Mesenchymal stem cell (in vitro differentiated cells and primary cell): ENCODE measurements around the gene CMSS1.

Experiments
- DNase-seq: peaks from one replicate; pipeline ENCODE4 v3.0.0-alpha.2; 2013
- H2AFZ ChIP-seq: one replicate; pipeline ENCODE4 v1.6.1; 2013; ENCODE audit warnings: low read depth, mild to moderate bottlenecking, control low read depth, inconsistent platforms, low read length, moderate library complexity
- H2AK5ac ChIP-seq: 2 replicates; pipeline ENCODE4 v1.6.1; 2013; ENCODE audit warnings: low read length, moderate library complexity, mild to moderate bottlenecking, inconsistent platforms; ENCODE audit not compliant: severe bottlenecking
- H2BK120ac ChIP-seq: one replicate; pipeline ENCODE4 v1.6.1; 2013; ENCODE audit warnings: low read depth, mild to moderate bottlenecking, inconsistent platforms, low read length, moderate library complexity
- H2BK12ac ChIP-seq, 2 experiments: one replicate each; pipeline ENCODE4 v1.6.1; 2013; ENCODE audit warnings: inconsistent platforms in 2 of 2, low read length in 2 of 2, mild to moderate bottlenecking in 2 of 2, moderate library complexity in 2 of 2, control low read depth in 1 of 2
- H2BK15ac ChIP-seq: one replicate; pipeline ENCODE4 v1.6.1; 2013; ENCODE audit warnings: mild to moderate bottlenecking, low read depth, inconsistent platforms; ENCODE audit not compliant: poor library complexity, severe bottlenecking
- H2BK5ac ChIP-seq: 2 replicates; pipeline ENCODE4 v1.6.1; 2013; ENCODE audit warnings: low read depth, mild to moderate bottlenecking, low read length, control low read depth, inconsistent platforms; ENCODE audit not compliant: poor library complexity, severe bottlenecking
- H3K14ac ChIP-seq, 2 experiments: one replicate each; pipeline ENCODE4 v1.6.1; 2013; ENCODE audit warnings: inconsistent platforms in 2 of 2, low read length in 2 of 2, control low read depth in 1 of 2, mild to moderate bottlenecking in 1 of 2, moderate library complexity in 1 of 2
- H3K18ac ChIP-seq, 2 experiments: one replicate each; pipeline ENCODE4 v1.6.1; 2013; ENCODE audit warnings: inconsistent platforms in 2 of 2, low read length in 2 of 2, control low read depth in 1 of 2, low read depth in 1 of 2, mild to moderate bottlenecking in 1 of 2
- H3K23ac ChIP-seq, 2 experiments: one replicate each; pipeline ENCODE4 v1.6.1; 2013; ENCODE audit warnings: inconsistent platforms in 2 of 2, low read length in 2 of 2, mild to moderate bottlenecking in 2 of 2, moderate library complexity in 2 of 2, control low read depth in 1 of 2
- H3K27ac ChIP-seq: 2 replicates; pipeline ENCODE4 v1.5.1; 2013; ENCODE audit warnings: mild to moderate bottlenecking, moderate library complexity, low read length, control low read depth, inconsistent platforms; ENCODE audit not compliant: poor library complexity, severe bottlenecking
- H3K27me3 ChIP-seq, 2 experiments: 2 replicates each; pipeline versions ENCODE4 v1.6.1 to v1.7.0; 2013; ENCODE audit warnings: low read length in 2 of 2, mild to moderate bottlenecking in 2 of 2, moderate library complexity in 2 of 2, control low read depth in 1 of 2, inconsistent platforms in 1 of 2; ENCODE audit not compliant: control insufficient read depth in 1 of 2, insufficient read depth in 1 of 2
- H3K36me3 ChIP-seq, 2 experiments: 2 replicates each; pipeline versions ENCODE4 v1.6.1 to v1.7.0; 2013; ENCODE audit warnings: low read length in 2 of 2, control low read depth in 1 of 2, inconsistent platforms in 1 of 2, low read depth in 1 of 2, mild to moderate bottlenecking in 1 of 2; ENCODE audit not compliant: insufficient read depth in 2 of 2, control insufficient read depth in 1 of 2
- H3K4ac ChIP-seq, 2 experiments: one replicate each; pipeline ENCODE4 v1.6.1; 2013; ENCODE audit warnings: inconsistent platforms in 2 of 2, low read length in 2 of 2, mild to moderate bottlenecking in 2 of 2, moderate library complexity in 2 of 2, control low read depth in 1 of 2, low read depth in 1 of 2
- H3K4me1 ChIP-seq: 2 replicates; pipeline ENCODE4 v1.6.1; 2013; ENCODE audit warnings: low read depth, low read length, control low read depth; ENCODE audit not compliant: control insufficient read depth, insufficient read depth
- H3K4me2 ChIP-seq: 2 replicates; pipeline ENCODE4 v1.6.1; 2013; ENCODE audit warnings: low read length, mild to moderate bottlenecking, inconsistent platforms; ENCODE audit not compliant: poor library complexity, severe bottlenecking
- H3K4me3 ChIP-seq, 2 experiments: 2 replicates each; pipeline versions ENCODE4 v1.5.1 to v1.7.0; 2013; ENCODE audit warnings: low read length in 2 of 2, mild to moderate bottlenecking in 2 of 2, control low read depth in 1 of 2, low read depth in 1 of 2; ENCODE audit not compliant: insufficient read depth in 1 of 2
- H3K79me1 ChIP-seq: replicated peaks from 2 replicates; pipeline ENCODE4 v1.6.1; 2013; ENCODE audit warnings: mild to moderate bottlenecking, control low read depth, low read length, inconsistent platforms; ENCODE audit not compliant: poor library complexity, severe bottlenecking
- H3K9ac ChIP-seq: 2 replicates; pipeline ENCODE4 v1.7.0; 2013; ENCODE audit warnings: mild to moderate bottlenecking, low read length, moderate library complexity
- H3K9me3 ChIP-seq: 2 replicates; pipeline ENCODE4 v1.7.0; 2013; ENCODE audit warnings: mild to moderate bottlenecking, low read length; ENCODE audit not compliant: control insufficient read depth
- H4K8ac ChIP-seq: one replicate; pipeline ENCODE4 v1.6.1; 2013; ENCODE audit warnings: inconsistent platforms, mild to moderate bottlenecking, low read length, moderate library complexity
- H4K91ac ChIP-seq: one replicate; pipeline ENCODE4 v1.6.1; 2013; ENCODE audit warnings: mild to moderate bottlenecking, low read length, inconsistent platforms
- WGBS: methylation state at CpG from one replicate; pipeline ENCODE4 v1.1.7; 2013; ENCODE audit warnings: mixed read lengths; 5-methylcytosine and 5-hydroxymethylcytosine counted together

The CMSS1 gene

DNA sequence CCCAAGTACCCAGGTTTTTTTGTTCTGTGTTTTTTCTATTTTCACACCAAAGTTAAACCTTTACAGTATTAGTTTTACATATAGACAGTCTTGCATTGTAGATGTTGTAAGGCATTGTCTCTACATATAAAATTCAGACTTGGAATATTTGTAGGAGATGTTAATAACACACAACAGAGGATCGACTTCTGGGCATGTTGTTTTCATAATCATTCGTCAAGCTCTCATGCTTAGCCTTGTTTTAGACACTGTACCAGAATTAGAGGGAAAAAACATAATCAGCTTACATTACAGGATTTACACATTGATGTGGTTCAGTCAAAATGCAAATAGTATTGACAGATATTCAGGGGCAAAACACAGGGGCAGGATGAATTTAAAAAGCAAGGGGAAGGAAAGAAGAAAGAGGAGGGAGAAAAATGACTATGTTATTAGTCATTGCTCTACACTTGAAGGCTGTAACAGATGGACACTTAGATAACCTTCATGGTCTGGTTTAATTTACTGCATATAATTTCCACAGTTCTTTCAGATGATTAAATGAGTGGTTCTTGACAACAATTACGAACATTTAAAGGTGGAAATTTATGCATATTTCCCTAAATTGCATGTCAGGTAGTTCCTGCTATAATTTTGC lies 7.5 kb downstream of the CMSS1 start:
- Histone ChIP-seq H3K23ac (no peak overlapping the region), H2BK15ac (no peak overlapping the region), H3K27me3 (no peaks in the 10 kb centered on the region), H2AFZ (no peak overlapping the region), H3K18ac (no peak overlapping the region), H2BK5ac (no peak overlapping the region), H3K4ac (no peak overlapping the region), H3K9ac (no peak overlapping the region), H3K4me3 (no peak overlapping the region), H2BK12ac (no peak overlapping the region), H4K8ac (no peak overlapping the region), H2BK120ac (no peak overlapping the region), H3K9me3 (no peaks in the 10 kb centered on the region), H3K4me1 (no peaks in the 10 kb centered on the region), H3K79me1 (peaks cover 18% of the 10 kb centered on the region), H4K91ac (no peak overlapping the region), H3K36me3 (no peaks in the 10 kb centered on the region), H3K27ac (no peak overlapping the region), H3K4me2 (no peak overlapping the region), H2AK5ac (no peak overlapping the region), H3K14ac (no peak overlapping the region)
- DNase-seq, result peak; percentile 44
- WGBS, result 60% methylated on average over 1 of the region's 3 CpGs

DNA sequence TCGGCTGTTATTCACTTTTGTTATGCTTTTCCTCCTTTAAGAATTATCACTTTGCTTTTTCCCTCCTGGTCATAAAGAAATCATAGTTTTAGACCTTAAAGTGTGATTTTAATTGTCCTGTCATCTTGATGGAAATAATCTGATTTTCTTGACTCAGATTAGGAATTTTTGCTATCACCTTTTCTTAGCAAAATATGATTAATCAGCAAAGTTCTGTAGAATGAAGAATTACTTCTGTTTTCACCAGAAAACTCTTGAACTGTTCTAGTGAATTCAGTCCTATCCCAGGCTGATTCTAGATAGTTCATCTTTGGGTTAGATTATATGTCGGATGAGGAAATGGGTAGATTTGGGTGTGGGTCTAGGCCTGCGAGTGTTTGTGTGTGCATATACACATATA lies 12.2 kb downstream of the CMSS1 start:
- Histone ChIP-seq H2AFZ (no peak overlapping the region), H3K27me3 (no peaks in the 10 kb centered on the region)

GRCh38 chr3:99833617-99834205 lies 16.0 kb downstream of the CMSS1 start:
- H3K79me1 ChIP-seq, result peaks cover 22% of the 10 kb centered on the region
- no peak overlapping the region for H4K8ac ChIP-seq
- H2BK15ac ChIP-seq, result no peak overlapping the region
- H3K18ac ChIP-seq, result no peak overlapping the region
- H4K91ac ChIP-seq, result no peak overlapping the region
- no peak overlapping the region for H2BK5ac ChIP-seq
- no peak overlapping the region for H3K23ac ChIP-seq
- H2AK5ac ChIP-seq, result no peak overlapping the region
- H3K4ac ChIP-seq, result no peak overlapping the region
- 87% methylated on average over 3 of the region's 4 CpGs for WGBS
- H3K36me3 ChIP-seq, result no peaks in the 10 kb centered on the region
- H3K9me3 ChIP-seq, result no peaks in the 10 kb centered on the region
- H3K27ac ChIP-seq, result no peak overlapping the region
- no peak overlapping the region for H3K4me2 ChIP-seq
- H2AFZ ChIP-seq, result no peak overlapping the region
- no peak for DNase-seq
- H3K14ac ChIP-seq, result no peak overlapping the region
- no peak overlapping the region for H2BK120ac ChIP-seq
- H3K9ac ChIP-seq, result no peak overlapping the region
- H2BK12ac ChIP-seq, result no peak overlapping the region
- no peak overlapping the region for H3K4me3 ChIP-seq
- no peaks in the 10 kb centered on the region for H3K4me1 ChIP-seq
- no peaks in the 10 kb centered on the region for H3K27me3 ChIP-seq

More for the DNA sequence above, 12.2 kb downstream of the CMSS1 start:
- Histone ChIP-seq H2BK5ac (no peak overlapping the region), H3K9me3 (no peaks in the 10 kb centered on the region), H3K23ac (no peak overlapping the region), H4K8ac (no peak overlapping the region), H2BK120ac (no peak overlapping the region), H3K4me2 (no peak overlapping the region), H3K18ac (no peak overlapping the region), H3K14ac (no peak overlapping the region), H3K4me1 (no peaks in the 10 kb centered on the region), H3K36me3 (no peaks in the 10 kb centered on the region), H3K4me3 (no peak overlapping the region), H2AK5ac (no peak overlapping the region), H3K4ac (no peak overlapping the region), H2BK12ac (no peak overlapping the region), H3K27ac (no peak overlapping the region), H3K9ac (no peak overlapping the region), H3K79me1 (peaks cover 15% of the 10 kb centered on the region), H4K91ac (no peak overlapping the region), H2BK15ac (no peak overlapping the region)
- 97% methylated on average over 2 of the region's 3 CpGs for WGBS
- DNase-seq, result no peak

- no peak overlapping the region for H3K9ac ChIP-seq
- H3K4me3 ChIP-seq, result no peak overlapping the region
- no peak overlapping the region for H2AFZ ChIP-seq
- no peak overlapping the region for H2BK120ac ChIP-seq
- H4K8ac ChIP-seq, result no peak overlapping the region
- no peak overlapping the region for H3K23ac ChIP-seq
- no peak overlapping the region for H4K91ac ChIP-seq
- no peaks in the 10 kb centered on the region for H3K27me3 ChIP-seq
- H3K14ac ChIP-seq, result no peak overlapping the region
- no peak overlapping the region for H2AK5ac ChIP-seq
- H2BK12ac ChIP-seq, result no peak overlapping the region
- peaks cover 22% of the 10 kb centered on the region for H3K79me1 ChIP-seq
- no peaks in the 10 kb centered on the region for H3K9me3 ChIP-seq
- H2BK15ac ChIP-seq, result no peak overlapping the region
- no peak for DNase-seq
- no peak overlapping the region for H3K27ac ChIP-seq
- no peak overlapping the region for H3K4ac ChIP-seq
- H3K18ac ChIP-seq, result no peak overlapping the region
- 100% methylated on average over 2 of the region's 2 CpGs for WGBS
- H3K4me1 ChIP-seq, result no peaks in the 10 kb centered on the region
- no peak overlapping the region for H3K4me2 ChIP-seq
- H3K36me3 ChIP-seq, result no peaks in the 10 kb centered on the region
- no peak overlapping the region for H2BK5ac ChIP-seq
These were observed 16.7 kb downstream of the CMSS1 start for GRCh38 chr3:99834211-99834957.
